Suppressor macrophage treated with lipopolysaccharide for 1 hour (primary cell): ENCODE data around the gene OR52R1.
"Not testable (repeated sequence)": the region's sequence is repeated elsewhere in the genome, so short reads cannot be mapped to it uniquely, and the experiment has no call there.

Source experiments
- DNase-seq, 3 donors: peaks; one replicate each; pipeline ENCODE4 v3.0.0-alpha.2; 2020 to 2022

The OR52R1 gene

DNA sequence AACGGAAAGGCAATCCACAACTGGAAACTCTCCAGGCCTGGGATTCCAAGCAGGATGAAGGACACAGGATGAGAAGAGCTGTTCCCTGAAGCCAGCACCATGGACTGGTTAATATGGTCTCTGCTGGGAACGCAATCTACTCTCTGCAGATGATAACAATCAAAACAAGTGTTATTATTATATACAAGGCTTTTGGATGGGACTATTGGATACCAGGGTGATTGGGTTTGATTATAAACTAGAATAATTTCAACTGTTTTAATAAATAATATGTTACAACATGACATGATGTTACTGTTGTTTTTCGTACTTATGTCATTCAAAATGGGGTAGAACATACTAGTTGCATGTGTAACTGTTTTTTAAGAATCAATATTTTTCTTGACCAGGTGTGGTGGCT is at the start of gene OR52R1:
Gene OR52R1, minus strand, starts transcription at position 101 of the 400 bp plus-strand sequence. Its CDS starts 0 bp downstream, at position 101.
- DNase-seq, result no peak

GRCh38 chr11:4851033-4851432 is 46.9 kb upstream of the OR52R1 start:
- no peak for DNase-seq

DNA sequence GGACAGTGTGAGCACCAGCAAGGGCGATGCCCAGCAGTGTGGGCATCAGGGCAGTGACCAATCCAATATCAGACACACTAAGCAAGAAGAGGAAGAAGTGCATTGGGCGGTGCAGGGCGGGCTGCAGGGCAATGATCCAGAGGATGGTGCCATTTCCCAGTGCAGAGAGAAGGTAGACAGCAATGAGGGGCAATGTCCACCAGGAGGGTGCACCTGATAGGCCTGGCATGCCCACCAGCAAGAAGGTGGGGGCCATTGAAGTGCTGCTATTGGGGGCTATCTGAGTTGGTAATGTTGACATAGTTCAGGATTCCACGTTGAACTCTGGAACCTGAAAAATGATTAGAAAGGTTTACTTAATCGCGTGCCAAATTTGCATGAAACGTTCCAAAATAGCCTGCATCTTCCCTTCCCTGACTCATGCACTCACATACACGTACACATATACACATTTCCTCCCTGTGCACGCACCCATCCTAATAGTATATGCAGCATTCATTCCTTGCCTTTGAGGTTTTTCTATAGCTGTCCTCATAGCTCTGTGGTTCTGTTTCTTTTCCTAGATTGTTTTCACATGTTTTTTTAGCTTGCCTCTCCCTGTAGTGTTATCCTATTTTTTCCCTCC is 44.8 kb upstream of the OR52R1 start, which contains the start of gene OR51S1:
Gene OR51S1, minus strand, starts transcription at position 301 of the 625 bp plus-strand sequence. Its CDS starts 0 bp downstream, at position 301.
- DNase-seq, result no peak

DNA sequence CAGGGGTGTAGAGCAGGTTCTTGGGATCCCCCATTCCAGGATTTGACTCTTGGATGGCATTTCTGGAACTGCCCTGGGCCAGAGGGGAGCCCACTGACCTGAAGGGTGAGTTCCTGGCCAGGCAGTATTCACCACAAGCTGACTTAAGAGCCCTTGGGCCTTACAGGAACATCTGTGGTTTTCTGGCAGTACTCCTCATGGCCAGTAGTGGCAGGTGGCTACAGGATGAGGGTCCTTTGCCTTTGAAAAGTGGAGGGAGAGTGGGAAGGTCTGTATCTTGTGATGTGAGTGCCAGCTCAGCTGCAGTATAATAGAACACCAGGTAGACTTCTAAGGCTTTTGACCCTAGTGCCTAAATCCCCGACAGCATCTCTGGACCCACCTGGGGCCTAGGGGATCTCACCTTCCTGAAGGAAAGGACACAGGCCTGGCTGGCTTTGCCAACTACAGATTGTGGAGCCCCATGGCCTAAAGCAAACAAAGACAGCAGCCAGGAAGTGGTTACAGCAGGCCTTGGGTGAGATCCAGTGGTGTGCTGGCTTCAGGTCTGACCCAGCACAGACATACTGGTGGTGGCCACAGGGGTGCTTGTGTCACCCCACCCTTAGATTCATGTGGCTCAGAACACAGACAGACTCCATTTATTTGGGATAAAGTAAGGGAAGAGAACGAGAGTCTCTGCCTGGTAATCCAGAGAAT is 35.8 kb upstream of the OR52R1 start:
- DNase-seq, result no peak

- no peak for DNase-seq
Measured at GRCh38 chr11:4830909-4831308, 26.7 kb upstream of the OR52R1 start.

GRCh38 chr11:4830346-4830745 is 26.2 kb upstream of the OR52R1 start:
- DNase-seq, result no peak

DNA sequence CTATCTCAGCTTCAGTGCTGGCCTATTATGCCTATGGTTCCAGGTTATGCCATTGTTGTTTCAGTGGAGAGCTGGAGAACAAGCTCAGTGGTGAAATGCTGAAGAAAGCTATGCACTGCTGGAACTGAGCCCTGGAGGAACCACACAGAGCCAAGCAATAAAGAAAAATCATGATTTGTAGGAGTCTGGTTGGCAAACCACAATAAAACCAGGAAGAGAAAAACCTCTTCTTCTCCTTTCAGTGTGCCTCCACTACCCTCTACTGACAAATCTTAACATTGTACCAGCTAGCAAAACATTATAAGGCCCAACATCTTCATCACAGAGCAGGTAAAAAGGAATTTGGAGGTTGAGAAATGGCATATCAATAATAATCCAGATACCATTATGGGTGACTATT is 22.2 kb upstream of the OR52R1 start:
- peak in 1 of 3 donors; percentile 0 for DNase-seq

- DNase-seq, result no peak
Measured at GRCh38 chr11:4825132-4825531, 21.0 kb upstream of the OR52R1 start.

DNA sequence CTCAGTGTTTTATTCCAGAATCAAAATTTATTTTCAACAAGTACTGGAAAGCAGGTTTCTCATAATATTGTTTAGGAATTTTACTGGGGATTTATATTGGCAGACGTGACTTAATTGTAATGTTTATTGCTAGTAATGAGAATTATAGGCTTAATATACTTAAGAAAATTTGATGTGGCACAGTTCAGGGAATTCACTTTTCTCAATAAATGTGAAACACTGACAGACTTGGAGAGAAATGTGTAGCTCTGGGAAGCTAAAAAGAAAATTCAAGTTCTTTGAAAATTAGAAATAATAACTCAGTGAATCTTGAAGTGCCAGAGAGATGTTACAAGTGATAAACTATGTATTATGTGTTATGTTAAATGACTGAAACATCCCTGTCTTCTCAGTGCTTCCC is 16.8 kb upstream of the OR52R1 start, which contains the start of gene OR51F2:
Gene OR51F2, plus strand, starts transcription at position 301 of the 400 bp plus-strand sequence. CDS start 101 bp downstream, outside the sequence.
- no peak for DNase-seq

- no peak for DNase-seq
Measured at GRCh38 chr11:4809246-4809645, 5.1 kb upstream of the OR52R1 start.

DNA sequence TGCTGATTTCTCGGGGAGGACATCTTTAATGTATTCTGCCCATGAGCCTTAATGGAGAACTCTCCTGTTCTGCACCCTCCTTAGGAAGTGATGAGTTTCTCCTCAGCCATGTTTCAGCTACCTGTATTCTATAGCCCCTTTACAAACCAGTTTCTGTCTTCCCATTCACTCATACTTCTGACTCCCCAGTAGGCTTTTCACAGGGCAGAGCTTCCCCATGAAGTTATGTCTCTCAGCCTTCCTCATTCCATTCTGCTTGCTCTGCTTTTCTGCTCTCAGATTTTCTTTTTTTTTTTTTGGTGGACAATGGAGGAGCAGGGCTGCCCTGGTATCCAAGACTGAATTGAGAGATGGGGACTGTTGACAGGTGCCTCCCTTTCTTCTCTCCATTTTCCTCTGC is 4.3 kb upstream of the OR52R1 start:
- no peak for DNase-seq

GRCh38 chr11:4801316-4801715 is 2.9 kb downstream of the OR52R1 start:
- DNase-seq, result not testable (repeated sequence)

GRCh38 chr11:4798427-4799183 is 5.6 kb downstream of the OR52R1 start:
- no peak for DNase-seq

DNA sequence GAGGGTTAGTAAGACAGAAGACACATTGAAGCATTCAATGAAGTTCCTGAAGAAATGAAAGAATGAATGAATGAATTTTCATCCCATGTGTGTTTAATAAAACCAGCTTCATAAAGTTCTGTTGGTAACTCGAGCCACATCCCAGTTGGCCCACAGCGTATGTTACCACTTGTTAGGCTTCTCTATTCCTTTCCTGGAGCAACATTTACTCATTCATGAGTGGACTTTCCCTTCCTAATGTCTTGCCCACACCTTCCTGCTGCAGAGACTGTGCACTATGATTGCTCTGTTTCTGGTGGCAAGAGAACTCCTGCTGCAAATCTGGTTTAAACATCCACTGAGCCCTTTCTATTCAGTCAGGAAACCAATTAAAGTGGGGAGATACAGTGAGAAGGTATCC is 7.0 kb downstream of the OR52R1 start:
- peak in 2 of 3 donors; percentile 0 to 2 for DNase-seq

DNA sequence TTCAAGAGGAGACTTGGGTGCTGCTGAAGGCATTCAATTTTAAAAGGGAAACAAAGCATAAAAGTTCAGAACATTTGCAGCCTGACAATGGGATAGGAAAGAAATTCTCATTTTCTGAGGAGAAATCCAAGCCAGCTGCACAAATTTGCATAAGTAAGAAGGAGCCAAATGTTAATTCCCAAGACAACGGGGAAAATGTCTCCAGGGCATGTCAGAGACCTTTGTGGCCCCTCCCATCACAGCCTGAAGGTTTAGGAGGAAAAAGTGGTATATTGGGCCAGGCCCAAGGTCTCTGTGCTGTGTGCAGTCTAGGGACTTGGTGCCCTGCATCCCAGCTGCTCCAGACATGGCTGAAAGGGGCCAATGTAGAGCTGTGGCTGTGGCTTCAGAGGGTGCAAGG is 21.7 kb downstream of the OR52R1 start:
- DNase-seq, result no peak

DNA sequence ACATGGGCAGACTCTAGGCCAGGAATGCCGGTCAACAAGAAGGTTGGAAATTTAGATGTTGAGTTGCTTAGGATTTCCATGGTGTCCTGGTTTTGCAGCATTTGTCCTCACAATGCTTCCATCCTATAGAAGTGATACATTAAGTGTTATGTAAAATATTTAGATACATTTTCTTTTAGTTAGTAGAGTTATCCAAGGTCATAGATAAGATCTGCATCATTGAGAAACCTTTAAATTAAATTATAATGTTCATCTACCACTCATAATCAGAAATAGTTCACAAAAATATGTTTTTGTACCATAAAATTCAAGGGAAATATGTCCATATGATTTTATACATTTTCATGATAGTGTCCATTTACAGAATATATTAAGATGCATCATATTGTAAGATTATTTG is 34.3 kb downstream of the OR52R1 start, which contains the start of gene OR51F1:
Gene OR51F1, minus strand, starts transcription at position 101 of the 400 bp plus-strand sequence. Its CDS starts 0 bp downstream, at position 101.
- DNase-seq, result no peak

DNA sequence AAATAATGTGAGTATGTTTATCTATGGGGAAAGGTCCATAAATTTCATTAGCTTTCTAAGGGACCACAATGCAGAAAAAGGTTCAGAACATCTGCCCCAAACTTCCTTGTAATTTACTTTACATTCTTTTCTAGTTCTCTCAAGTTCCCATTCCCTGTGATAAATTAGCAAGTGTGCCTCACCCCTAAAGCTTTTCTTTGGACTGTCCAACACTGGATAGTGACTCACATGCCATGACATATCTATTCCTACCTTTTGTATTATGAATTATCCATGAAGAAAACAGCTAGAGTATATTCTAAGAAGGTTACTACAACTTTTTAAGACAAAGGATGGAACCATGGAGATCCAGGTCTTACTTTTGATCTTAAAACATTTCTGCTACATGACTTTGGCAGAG is 36.1 kb downstream of the OR52R1 start:
- DNase-seq, result no peak

DNA sequence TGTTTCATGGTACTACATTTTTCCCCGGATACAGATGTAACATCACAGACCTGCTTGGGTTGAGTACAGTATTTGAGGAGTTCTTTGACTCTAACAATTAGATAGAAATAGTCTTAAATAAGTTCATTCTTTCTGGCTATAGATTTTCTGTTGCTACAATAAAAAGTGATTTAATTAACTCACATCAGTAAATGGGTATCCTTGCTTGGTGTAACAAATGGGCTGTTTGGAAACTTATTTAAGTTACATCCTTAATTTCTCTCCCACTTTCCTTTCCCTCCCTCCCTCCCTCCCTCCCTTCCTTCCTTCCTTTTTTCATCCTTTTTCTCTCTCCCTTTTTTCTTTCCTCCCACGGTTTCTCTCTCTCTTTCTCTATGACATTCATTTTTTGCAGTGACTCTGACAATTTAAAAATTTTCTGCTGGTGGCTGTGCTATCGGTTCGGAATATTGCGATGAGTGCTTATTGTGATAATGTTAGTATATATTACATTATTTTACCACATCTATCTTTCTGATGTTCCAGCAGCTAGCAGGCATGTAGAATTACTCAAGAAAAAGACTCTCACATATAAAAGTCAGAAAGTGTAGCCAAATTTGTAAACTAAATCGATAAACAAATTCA is 37.6 kb downstream of the OR52R1 start:
- no peak for DNase-seq

GRCh38 chr11:4763096-4763495 is 41.1 kb downstream of the OR52R1 start:
- no peak for DNase-seq
